Anterior cingulate cortex (tissue), 58 donors: ENCODE data around the gene RAB1B.
A peak's percentile ranks its signal among the peaks of the same experiment; 100 is the strongest.
"Not testable (repeated sequence)": the region's sequence is repeated elsewhere in the genome, so short reads cannot be mapped to it uniquely, and the experiment has no call there.

Experiments
- DNase-seq, 58 donors: peaks; one replicate each; lab custom pipeline; 2025; lab: John Stamatoyannopoulos, UW

Gene RAB1B

DNA sequence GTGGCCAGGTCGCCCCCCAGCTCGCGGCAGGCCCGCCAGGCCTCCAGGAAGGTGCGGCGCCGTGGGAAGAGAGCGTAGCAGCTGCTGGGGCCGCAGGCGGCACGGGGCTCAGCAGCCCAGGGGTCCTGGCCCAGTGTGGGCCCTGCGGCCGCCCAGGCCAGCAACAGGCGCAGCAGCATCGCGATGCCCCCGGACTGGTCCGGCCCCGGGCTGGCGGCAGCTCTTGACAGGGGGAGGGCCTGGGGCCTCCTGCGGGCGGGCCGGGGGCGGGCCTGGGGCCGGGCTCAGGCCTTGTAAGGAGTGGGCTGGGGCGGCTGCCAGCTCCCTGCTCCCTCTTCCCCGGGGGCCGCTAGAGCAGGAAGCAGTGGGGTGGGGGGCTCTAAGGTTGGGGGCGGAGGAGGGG is 48.4 kb downstream of the RAB1B start, which contains the start of gene CD248:
Gene CD248, minus strand, starts transcription at position 196 of the 403 bp plus-strand sequence. Its CDS starts 17 bp downstream, at position 179.
- peak in 8 of 58 donors; percentile 14 to 39 (median 27) for DNase-seq

DNA sequence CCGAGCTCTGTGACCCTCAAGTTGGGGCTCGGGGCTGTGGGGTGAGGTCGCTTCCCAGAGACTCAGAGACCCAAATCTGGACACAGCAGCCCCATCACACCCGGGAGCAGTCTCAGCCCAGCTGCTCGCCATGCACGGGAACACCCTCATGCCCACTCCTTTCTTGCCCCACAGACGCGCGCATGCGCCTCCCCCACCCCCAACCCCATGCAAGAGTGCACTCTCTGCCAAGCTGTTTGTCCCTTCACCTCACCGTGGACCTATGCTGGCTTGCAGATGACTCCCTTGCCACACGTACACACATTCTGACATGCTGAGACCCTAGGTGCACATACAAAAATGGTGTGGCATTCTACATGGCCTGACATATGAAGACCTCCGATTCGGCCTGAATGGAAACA is 48.9 kb downstream of the RAB1B start:
- peak in 2 of 58 donors; percentile 17 to 22 for DNase-seq

DNA sequence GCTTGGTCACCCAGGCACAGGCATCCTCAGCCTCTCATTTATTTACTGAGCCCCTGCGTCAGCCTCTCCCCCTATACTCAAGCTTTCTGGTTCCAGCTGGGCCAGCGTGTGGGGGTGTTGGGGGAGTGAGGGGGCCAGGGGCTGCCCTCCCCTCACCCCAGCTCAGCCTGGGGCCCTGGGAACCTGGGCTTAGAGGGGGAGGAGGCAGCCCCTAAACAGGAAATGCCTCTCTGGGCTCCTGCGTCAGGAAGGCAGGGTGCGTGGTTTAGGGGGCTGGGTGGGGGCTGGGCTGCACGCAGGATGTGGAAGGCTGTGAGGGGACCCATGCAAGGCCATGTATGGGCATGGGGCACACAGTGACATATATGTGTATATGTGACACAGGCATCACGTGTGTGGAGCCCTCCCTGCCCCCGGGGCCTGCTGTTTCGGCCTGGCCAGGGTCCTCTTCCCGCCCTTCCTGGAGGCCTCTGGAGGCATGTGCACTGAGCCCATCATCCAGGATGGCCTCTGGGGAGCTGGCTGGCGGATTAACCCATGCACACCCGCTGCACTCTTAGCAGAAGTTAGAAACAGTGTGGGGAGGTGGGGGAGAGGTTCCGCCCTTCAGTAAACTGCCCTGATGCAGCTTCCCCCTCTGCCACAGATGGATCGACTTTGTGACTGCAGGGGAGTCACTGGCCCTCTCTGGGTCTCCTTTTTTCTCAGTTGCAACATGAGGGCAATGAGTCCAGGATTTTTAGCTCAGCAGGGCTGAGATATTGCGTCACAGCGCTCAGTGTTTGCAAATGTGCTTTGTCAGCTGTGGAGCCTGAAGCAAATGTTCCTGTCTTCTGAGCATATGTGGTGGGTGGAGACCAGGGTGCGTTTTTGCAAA is 49.5 kb downstream of the RAB1B start:
- peak in 5 of 58 donors; percentile 11 to 63 (median 40) for DNase-seq

GRCh38 chr11:66318600-66318970 is 50.1 kb downstream of the RAB1B start:
- DNase-seq, result no peak

DNA sequence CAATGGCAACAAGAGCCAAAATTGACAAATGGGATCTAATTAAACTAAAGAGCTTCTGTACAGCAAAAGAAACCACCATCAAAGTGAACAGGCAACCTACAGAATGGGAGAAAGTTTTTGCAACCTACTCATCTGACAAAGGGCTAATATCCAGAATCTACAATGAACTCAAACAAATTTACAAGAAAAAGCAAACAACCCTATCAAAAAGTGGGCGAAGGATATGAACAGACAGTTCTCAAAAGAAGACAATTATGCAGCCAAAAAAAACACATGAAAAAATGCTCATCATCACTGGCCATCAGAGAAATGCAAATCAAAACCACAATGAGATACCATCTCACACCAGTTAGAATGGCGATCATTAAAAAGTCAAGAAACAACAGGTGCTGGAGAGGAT is 51.9 kb downstream of the RAB1B start:
- DNase-seq, result not testable (repeated sequence)

DNA sequence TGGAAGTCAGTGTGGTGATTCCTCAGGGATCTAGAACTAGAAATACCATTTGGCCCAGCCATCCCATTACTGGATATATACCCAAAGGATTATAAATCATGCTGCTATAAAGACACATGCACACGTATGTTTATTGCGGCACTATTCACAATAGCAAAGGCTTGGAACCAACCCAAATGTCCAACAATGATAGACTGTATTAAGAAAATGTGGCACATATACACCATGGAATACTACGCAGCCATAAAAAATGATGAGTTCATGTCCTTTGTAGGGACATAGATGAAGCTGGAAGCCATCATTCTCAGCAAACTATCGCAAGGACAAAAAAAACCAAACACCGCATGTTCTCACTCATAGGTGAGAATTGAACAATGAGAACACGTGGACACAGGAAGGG is 52.3 kb downstream of the RAB1B start:
- DNase-seq, result not testable (repeated sequence)

GRCh38 chr11:66321606-66322005 is 53.2 kb downstream of the RAB1B start:
- no peak for DNase-seq

DNA sequence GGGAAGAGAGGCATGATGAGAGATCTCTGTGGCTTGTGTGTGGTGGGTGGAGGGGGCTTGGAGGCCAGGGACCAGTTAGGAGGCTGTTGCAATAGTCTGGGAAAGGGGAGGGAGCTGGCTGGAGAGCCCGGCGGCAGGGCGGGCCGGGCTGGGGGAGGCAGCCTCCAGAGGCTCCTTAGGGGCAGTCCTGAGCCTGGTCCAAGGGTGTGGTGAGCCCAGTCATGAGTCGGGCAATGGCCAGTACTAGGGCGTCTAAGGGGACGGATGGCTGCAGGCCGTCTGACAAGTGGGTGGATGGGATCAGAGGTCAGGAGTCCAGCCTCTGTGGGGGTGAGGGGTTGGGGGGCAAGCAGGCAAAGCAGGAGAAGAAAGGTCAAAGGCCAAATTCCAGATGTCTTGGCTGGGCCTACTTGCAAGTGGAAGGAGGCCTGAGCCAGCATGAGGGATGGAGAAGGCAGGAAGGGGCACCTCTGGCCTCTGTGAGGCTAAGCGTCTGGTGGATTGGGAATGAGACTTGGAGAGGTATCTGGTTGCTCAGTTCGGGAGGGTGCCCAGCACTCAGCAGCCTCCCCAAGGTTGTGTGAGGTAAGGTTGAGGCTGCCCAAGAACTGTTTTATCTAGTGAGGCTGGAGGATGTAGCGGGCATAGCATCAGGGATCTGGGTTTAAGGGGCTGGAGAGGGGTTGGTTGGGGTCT is 54.4 kb downstream of the RAB1B start:
- DNase-seq, result no peak

GRCh38 chr11:66323684-66324083 is 55.2 kb downstream of the RAB1B start:
- DNase-seq, result no peak

- DNase-seq, result no peak
These were observed 56.2 kb downstream of the RAB1B start for GRCh38 chr11:66324664-66325063.

DNA sequence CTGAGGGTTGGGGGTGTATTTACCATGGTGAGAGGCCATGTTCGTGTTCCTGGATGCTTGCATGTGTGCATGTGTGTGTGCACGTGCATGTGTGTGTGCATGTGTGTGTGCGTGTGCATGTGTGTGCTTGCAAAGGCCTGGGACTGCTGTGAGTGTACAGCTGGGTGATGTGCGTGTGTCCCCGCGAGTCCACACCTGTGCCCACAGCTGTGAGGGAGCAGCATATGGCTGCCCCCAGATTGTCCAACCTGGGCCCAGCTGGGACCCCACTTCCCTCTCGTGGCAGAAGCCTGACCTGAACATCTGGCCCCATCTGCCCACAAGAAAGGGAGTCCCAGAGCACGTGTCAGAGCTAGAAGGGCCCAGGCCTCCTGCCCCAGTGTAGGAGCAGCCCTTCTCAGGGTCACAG is 56.8 kb downstream of the RAB1B start:
- DNase-seq, result no peak

GRCh38 chr11:66326261-66327111 is 58.0 kb downstream of the RAB1B start:
- no peak for DNase-seq
